IMR-90 (cell line): ENCODE data around the gene ZSWIM5. TPM values are rescaled to one million over a fixed set of nuclear protein-coding genes. Genes with fewer than 3 reads are reported as not detected.
A peak's percentile ranks its signal among the peaks of the same experiment; 100 is the strongest.

Experiments used
- ATAC-seq: fragments of 200-7000 bp; cut with Tn5 transposase; 2 replicates; pipeline ENCODE4 v1.9.1; 2020; ENCODE audit warnings: low read depth, mild to moderate bottlenecking, moderate library complexity
- BruUV-seq: library from RNA; stranded (reverse); fragments of 400-500 nt; replicated peaks from 2 replicates; lab custom pipeline; 2021; lab: Mats Ljungman, UMichigan
- CTCF ChIA-PET: fragments of 300-600 bp; formaldehyde crosslinking; extraction: SDS; loops from one replicate; lab custom pipeline; 2021; ENCODE audit warnings: antibody characterized with exemption; lab: Yijun Ruan, JAX
- POLR2A ChIA-PET: fragments of 300-600 bp; sonication (Branson Sonifier 250); formaldehyde crosslinking; loops from one replicate; lab custom pipeline; 2022; ENCODE audit warnings: antibody characterized with exemption; ENCODE audit not compliant: unreplicated experiment; lab: Charles Lee
- DNase-seq: peaks from one replicate; pipeline ENCODE4 v3.0.0; 2013
- H2AFZ ChIP-seq: replicated peaks from 2 replicates; pipeline ENCODE3; 2013; ENCODE audit warnings: low read length, mild to moderate bottlenecking; ENCODE audit not compliant: poor library complexity
- H2AK5ac ChIP-seq: 2 replicates; pipeline ENCODE4 v1.6.1; 2013; ENCODE audit warnings: low read depth, low read length, inconsistent platforms
- H2AK9ac ChIP-seq: replicated peaks from 2 replicates; pipeline ENCODE3; 2013; ENCODE audit warnings: mild to moderate bottlenecking, low read depth, low read length, moderate library complexity; ENCODE audit not compliant: poor library complexity
- H2BK120ac ChIP-seq: 2 replicates; pipeline ENCODE4 v1.6.1; 2013; ENCODE audit warnings: low read depth, low read length, inconsistent platforms
- H2BK15ac ChIP-seq: 3 replicates; pipeline ENCODE4 v1.6.1; 2013; ENCODE audit warnings: low read depth, low read length, inconsistent platforms
- H2BK20ac ChIP-seq: 2 replicates; pipeline ENCODE4 v1.6.1; 2013; ENCODE audit warnings: low read depth, mild to moderate bottlenecking, inconsistent platforms, low read length, moderate library complexity
- H2BK5ac ChIP-seq: 2 replicates; pipeline ENCODE4 v1.6.1; 2013; ENCODE audit warnings: mild to moderate bottlenecking, low read depth, low read length, inconsistent platforms; ENCODE audit not compliant: poor library complexity, severe bottlenecking
- H3K14ac ChIP-seq: replicated peaks from 2 replicates; pipeline ENCODE4 v1.6.1; 2013; ENCODE audit warnings: low read depth, low read length, inconsistent platforms
- H3K18ac ChIP-seq: 2 replicates; pipeline ENCODE4 v1.6.1; 2013; ENCODE audit warnings: low read depth, low read length, control low read depth
- H3K23ac ChIP-seq: 2 replicates; pipeline ENCODE4 v1.6.1; 2013; ENCODE audit warnings: low read depth, low read length, inconsistent platforms
- H3K27ac ChIP-seq: 2 replicates; pipeline ENCODE4 v1.5.1; 2013; ENCODE audit warnings: mild to moderate bottlenecking, control low read depth, low read length; ENCODE audit not compliant: insufficient read depth
- H3K27me3 ChIP-seq: 2 replicates; pipeline ENCODE4 v1.6.1; 2013; ENCODE audit warnings: low read length; ENCODE audit not compliant: control insufficient read depth, insufficient read depth
- H3K36me3 ChIP-seq: 2 replicates; pipeline ENCODE4 v1.6.1; 2013; ENCODE audit warnings: low read length, mixed read lengths; ENCODE audit not compliant: control insufficient read depth, insufficient read depth
- H3K4ac ChIP-seq: 2 replicates; pipeline ENCODE4 v1.6.1; 2013; ENCODE audit warnings: low read depth, low read length, inconsistent platforms
- H3K4me1 ChIP-seq: 2 replicates; pipeline ENCODE4 v1.6.1; 2013; ENCODE audit warnings: low read length, mixed read lengths; ENCODE audit not compliant: control insufficient read depth, insufficient read depth
- H3K4me2 ChIP-seq: 2 replicates; pipeline ENCODE4 v1.6.1; 2013; ENCODE audit warnings: low read depth, mild to moderate bottlenecking, control low read depth, low read length, moderate library complexity
- H3K4me3 ChIP-seq: 2 replicates; pipeline ENCODE4 v1.5.1; 2013; ENCODE audit warnings: low read depth, mild to moderate bottlenecking, control low read depth, low read length, moderate library complexity; ENCODE audit not compliant: insufficient read depth
- H3K56ac ChIP-seq: 2 replicates; pipeline ENCODE4 v1.6.1; 2013; ENCODE audit warnings: low read length, inconsistent platforms; ENCODE audit not compliant: insufficient read depth; ENCODE audit errors: extremely low read depth
- H3K79me1 ChIP-seq, 2 experiments: 2 replicates each; pipeline ENCODE4 v1.6.1; 2013; ENCODE audit warnings: low read length in 2 of 2, inconsistent platforms in 1 of 2, low read depth in 1 of 2
- H3K9ac ChIP-seq: 2 replicates; pipeline ENCODE4 v1.6.1; 2013; ENCODE audit warnings: low read depth, low read length, control low read depth
- H3K9me1 ChIP-seq: 2 replicates; pipeline ENCODE4 v1.6.1; 2013; ENCODE audit warnings: low read length, inconsistent platforms; ENCODE audit not compliant: insufficient read depth
- H3K9me3 ChIP-seq: 2 replicates; pipeline ENCODE4 v1.6.1; 2013; ENCODE audit warnings: low read length; ENCODE audit not compliant: control insufficient read depth, insufficient read depth
- H4K20me1 ChIP-seq: 2 replicates; pipeline ENCODE4 v1.6.1; 2013; ENCODE audit warnings: low read length, inconsistent platforms; ENCODE audit not compliant: insufficient read depth
- H4K5ac ChIP-seq: 2 replicates; pipeline ENCODE4 v1.6.1; 2013; ENCODE audit warnings: mild to moderate bottlenecking, low read depth, low read length, control low read depth
- H4K8ac ChIP-seq, 2 experiments: 2 replicates each; pipeline ENCODE4 v1.6.1; 2013; ENCODE audit warnings: low read depth in 2 of 2, low read length in 2 of 2, control low read depth in 1 of 2, inconsistent platforms in 1 of 2
- H4K91ac ChIP-seq: 2 replicates; pipeline ENCODE4 v1.6.1; 2013; ENCODE audit warnings: low read depth, low read length, inconsistent platforms; ENCODE audit not compliant: insufficient read depth
- BHLHE40 ChIP-seq: fragments of 150-350 bp; IDR thresholded peaks from 2 replicates; pipeline ENCODE4 v1.6.1; 2016; ENCODE audit warnings: mild to moderate bottlenecking, low read depth, low read length
- CHD1 ChIP-seq: IDR thresholded peaks from 2 replicates; pipeline ENCODE4 v1.6.1; 2012; ENCODE audit warnings: low read depth, low read length, improper control_type of control experiment
- CTCF ChIP-seq: conservative IDR thresholded peaks from 2 replicates; pipeline ENCODE4 v1.5.1; 2012; ENCODE audit warnings: mild to moderate bottlenecking, low read depth, low read length, improper control_type of control experiment
- RFX5 ChIP-seq: IDR thresholded peaks from 2 replicates; pipeline ENCODE4 v1.8.0; 2012; ENCODE audit warnings: low read depth, mild to moderate bottlenecking, low read length, moderate library complexity
- SMC3 ChIP-seq: fragments of 150-350 bp; IDR thresholded peaks from 2 replicates; pipeline ENCODE4 v1.6.1; 2016; ENCODE audit warnings: low read depth, mild to moderate bottlenecking, antibody characterized with exemption, low read length, moderate library complexity
- USF2 ChIP-seq: fragments of 150-350 bp; IDR thresholded peaks from 2 replicates; pipeline ENCODE4 v1.6.1; 2017; ENCODE audit warnings: mild to moderate bottlenecking, antibody characterized with exemption, low read length, low read depth
- WGBS, 2 experiments: methylation state at CpG; one replicate each; pipeline versions ENCODE4 v1.1.5 to v1.1.7; 2013; ENCODE audit warnings: missing lambda C conversion rate in 2 of 2; ENCODE audit not compliant: insufficient read length in 1 of 2; ENCODE audit errors: extremely low coverage in 2 of 2; 5-methylcytosine and 5-hydroxymethylcytosine counted together
- dilution Hi-C: fragments of 300-500 bp; cut with HindIII; formaldehyde crosslinking; loops from one replicate; pipeline ENCODE4 v1.14.3; 2018; ENCODE audit warnings: low sequenced_read_pairs; ENCODE audit not compliant: unreplicated experiment
- in situ Hi-C: fragments of 300-500 bp; cut with MboI; formaldehyde crosslinking; loops from 3 replicates; pipeline ENCODE4 v1.14.3; 2019; ENCODE audit warnings: low sequenced_read_pairs, inconsistent platforms, mixed read lengths
- intact Hi-C: fragments of 100-400 bp; cut with micrococcal nuclease; formaldehyde crosslinking; loops from 2 replicates; pipeline ENCODE4 v1.10.0; 2022
- polyA plus RNA-seq, 3 experiments: library from polyadenylated mRNA; depleted of rRNA; stranded (reverse); fragments of >200 nt; gene quantifications; 2 replicates each; pipeline ENCODE4 v1.2.3, GENCODE V29; 2012; ENCODE audit warnings: low replicate concordance in 1 of 3
- total RNA-seq: library from RNA; depleted of rRNA; stranded (reverse); fragments of >200 nt; gene quantifications from 2 replicates; pipeline ENCODE4 v1.2.3, GENCODE V29; 2012

Gene ZSWIM5
- total and polyA plus RNA-seq, 2 of the 4 experiments (the other 2 are of a cell fraction): under 0.01 to 0.03 TPM

- Histone ChIP-seq H2BK20ac (no peak overlapping the region), H4K5ac (no peak overlapping the region), H3K4me3 (no peak overlapping the region), H2AFZ (no peak overlapping the region), H3K4me1 (no peaks in the 10 kb centered on the region), H3K4ac (no peak overlapping the region), H3K9me1 (no peaks in the 10 kb centered on the region), H3K4me2 (no peak overlapping the region), H3K79me1 (no peaks in the 10 kb centered on the region), H2BK120ac (no peak overlapping the region), H2AK9ac (no peak overlapping the region), H3K9me3 (peaks cover 2% of the 10 kb centered on the region; the same call in 1 of the 2 replicates), H3K14ac (no peak overlapping the region), H3K36me3 (no peaks in the 10 kb centered on the region), H3K56ac (no peak overlapping the region), H4K91ac (no peak overlapping the region), H3K27me3 (peaks cover 18% of the 10 kb centered on the region), H2AK5ac (no peak overlapping the region), H3K23ac (no peak overlapping the region), H2BK15ac (no peak overlapping the region), H3K27ac (no peak overlapping the region), H4K8ac (no peak overlapping the region), H3K9ac (no peak overlapping the region), H4K20me1 (no peaks in the 10 kb centered on the region), H2BK5ac (no peak overlapping the region), H3K18ac (no peak overlapping the region)
- no CpG with 5 or more reads among the region's 3 CpGs for WGBS, 2 experiments
- TF ChIP-seq CHD1: no peak
- no peak for TF ChIP-seq BHLHE40
- TF ChIP-seq RFX5: no peak
- TF ChIP-seq CTCF: no peak
- no peak for TF ChIP-seq SMC3
- 0 out of 2 replicates have a peak, but pooled peaks have one; percentile 14 for TF ChIP-seq USF2
- POLR2A ChIA-PET: no interaction called here
- in situ Hi-C loops (no loop called here), intact Hi-C loops (no loop called here), dilution Hi-C loops (no loop called here)
- BruUV-seq: no TSS peak
- no peak for DNase-seq
- ATAC-seq: no peak
- CTCF ChIA-PET: no interaction called here
These were observed 5.4 kb downstream of the ZSWIM5 start for GRCh38 chr1:45200906-45201500.
